ENCODE data around the gene PDCL2. TPM values are rescaled to one million over a fixed set of nuclear protein-coding genes. Genes with fewer than 3 reads are reported as not detected.

PDCL2 gene
- total and polyA plus RNA-seq, 10 of the 15 experiments (the other 5 are each of a cell fraction or from before 2014, with no cell fraction given) = not detected

- Histone ChIP-seq H3K79me2 (ENCODE audit: control insufficient read depth, insufficient read depth, low read length) (no peaks in the 10 kb centered on the region), H3K27ac (ENCODE audit: control insufficient read depth, insufficient read depth) (no peak overlapping the region), H3K36me3 (ENCODE audit: control insufficient read depth in 2 of 2, insufficient read depth in 2 of 2, low read length in 1 of 2) (no peaks in the 10 kb centered on the region), H4K20me1 (ENCODE audit: control insufficient read depth, insufficient read depth) (no peaks in the 10 kb centered on the region), H3K9me3 (replicated peaks; ENCODE audit: control insufficient read depth, insufficient read depth, low read length) (no peaks in the 10 kb centered on the region), H3K27me3 (replicated peaks in 1 of 2; ENCODE audit: control insufficient read depth in 2 of 2, insufficient read depth in 2 of 2, low read length in 1 of 2) (peaks cover 3% of the 10 kb centered on the region in 2 experiments), H3K4me3 (no peak overlapping the region), H3K4me2 (ENCODE audit: control insufficient read depth, insufficient read depth) (no peak overlapping the region), H2AFZ (ENCODE audit: control insufficient read depth, low read depth, low read length) (no peak overlapping the region), H3K4me1 (ENCODE audit: control insufficient read depth, insufficient read depth, low read length) (no peaks in the 10 kb centered on the region), H3K9ac (ENCODE audit: control insufficient read depth, insufficient read depth, low read length) (no peak overlapping the region)
- intact Hi-C loops (cut with micrococcal nuclease; ENCODE audit: unreplicated experiment) (no loop called here), in situ Hi-C loops (cut with MboI) (no loop called here)
- BruUV-seq (replicated peaks) = no TSS peak
- ChIA-PET POLR2A (no interaction called here), RAD21 (ENCODE audit: unreplicated experiment) (no interaction called here), CTCF (interaction anchor here (0.7 kb wide), 1 partner anchor 227 kb away, joined by 3 read pairs; no protein-coding TSS in a partner anchor), SMC1A (ENCODE audit: uncharacterized antibody, unreplicated experiment) (interaction anchor here (1.0 kb wide), 1 partner anchor 71 kb away, joined by 3 read pairs; no protein-coding TSS in a partner anchor)
- DNase-seq (ENCODE audit: low read depth, low spot score) (no peak), FAIRE-seq (no peak), ATAC-seq (no peak)
- TF ChIP-seq SREBF2 (IDR thresholded peaks at IDR 0.05; ENCODE audit: low read length) = no peak
- TF ChIP-seq SMAD1 (IDR thresholded peaks at IDR 0.05; ENCODE audit: low read depth, partially characterized antibody) = no peak
- TF ChIP-seq NFYB (IDR thresholded peaks at IDR 0.05; ENCODE audit: insufficient read depth, low read depth, low read length) = no peak
- no peak for TF ChIP-seq IKZF1 (conservative IDR thresholded peaks at IDR 0.05)
- TF ChIP-seq KAT2A (conservative IDR thresholded peaks at IDR 0.05; ENCODE audit: control insufficient read depth, low read depth, low read length) = no peak
- TF ChIP-seq BMI1 (IDR thresholded peaks at IDR 0.05; ENCODE audit: borderline replicate concordance) = no peak
- TF ChIP-seq EP300 (IDR thresholded peaks at IDR 0.05; ENCODE audit: borderline replicate concordance in 1 of 2, control insufficient read depth in 1 of 2, low read depth in 2 of 2, low read length in 2 of 2) = no peak
- no peak for TF ChIP-seq CREB1 (IDR thresholded peaks at IDR 0.05; ENCODE audit: low read depth)
- no peak for TF ChIP-seq ASH2L (IDR thresholded peaks at IDR 0.05; ENCODE audit: borderline replicate concordance, low read depth)
- no peak for TF ChIP-seq E2F8 (IDR thresholded peaks at IDR 0.05; ENCODE audit: low read depth, partially characterized antibody)
- TF ChIP-seq TARDBP (IDR thresholded peaks at IDR 0.05; ENCODE audit: borderline replicate concordance) = no peak
- TF ChIP-seq, protein P1, sequence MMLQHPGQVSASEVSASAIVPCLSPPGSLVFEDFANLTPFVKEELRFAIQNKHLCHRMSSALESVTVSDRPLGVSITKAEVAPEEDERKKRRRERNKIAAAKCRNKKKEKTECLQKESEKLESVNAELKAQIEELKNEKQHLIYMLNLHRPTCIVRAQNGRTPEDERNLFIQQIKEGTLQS (IDR thresholded peaks at IDR 0.05; ENCODE audit: borderline replicate concordance, extremely low read depth, low read depth, low read length) = no peak
- no peak for TF ChIP-seq IRF5 (IDR thresholded peaks at IDR 0.05; ENCODE audit: borderline replicate concordance)
- no peak for TF ChIP-seq ZBED1 (IDR thresholded peaks at IDR 0.05; ENCODE audit: borderline replicate concordance)
- TF ChIP-seq, protein P2, sequence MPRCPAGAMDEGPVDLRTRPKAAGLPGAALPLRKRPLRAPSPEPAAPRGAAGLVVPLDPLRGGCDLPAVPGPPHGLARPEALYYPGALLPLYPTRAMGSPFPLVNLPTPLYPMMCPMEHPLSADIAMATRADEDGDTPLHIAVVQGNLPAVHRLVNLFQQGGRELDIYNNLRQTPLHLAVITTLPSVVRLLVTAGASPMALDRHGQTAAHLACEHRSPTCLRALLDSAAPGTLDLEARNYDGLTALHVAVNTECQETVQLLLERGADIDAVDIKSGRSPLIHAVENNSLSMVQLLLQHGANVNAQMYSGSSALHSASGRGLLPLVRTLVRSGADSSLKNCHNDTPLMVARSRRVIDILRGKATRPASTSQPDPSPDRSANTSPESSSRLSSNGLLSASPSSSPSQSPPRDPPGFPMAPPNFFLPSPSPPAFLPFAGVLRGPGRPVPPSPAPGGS (IDR thresholded peaks at IDR 0.05; ENCODE audit: borderline replicate concordance, insufficient read depth, low read depth, low read length, poor library complexity, severe bottlenecking) = no peak
- TF ChIP-seq CBX5 (IDR thresholded peaks at IDR 0.05; ENCODE audit: low read depth) = no peak
- no peak for TF ChIP-seq NFIC (IDR thresholded peaks at IDR 0.05; ENCODE audit: low read depth, low read length)
- 6% methylated on average over 11 of the region's 11 CpGs for WGBS (ENCODE audit: insufficient coverage, insufficient replicate concordance, low lambda C conversion rate, missing lambda C conversion rate)
These were observed 43.2 kb upstream of the PDCL2 start for GRCh38 chr4:55635282-55635681.
